Mammary epithelial cell (primary cell): ENCODE measurements around the gene CEP162.

Source experiments
- EZH2 ChIP-seq: IDR thresholded peaks from 2 replicates; pipeline ENCODE4 v1.6.1; 2012; ENCODE audit warnings: low read length, inconsistent platforms, borderline replicate concordance
- TF ChIP-seq, protein P1 (sequence below), 2 donors: IDR thresholded peaks in 1 of 2; conservative IDR thresholded peaks in 1 of 2; 2 replicates each; pipeline ENCODE4 v1.5.1; 2011 to 2012; ENCODE audit warnings: inconsistent platforms in 2 of 2, low read length in 2 of 2, mild to moderate bottlenecking in 2 of 2, control low read depth in 1 of 2, low read depth in 1 of 2; ENCODE audit not compliant: insufficient read depth in 1 of 2; ENCODE audit errors: extremely low read depth in 1 of 2

DNA sequence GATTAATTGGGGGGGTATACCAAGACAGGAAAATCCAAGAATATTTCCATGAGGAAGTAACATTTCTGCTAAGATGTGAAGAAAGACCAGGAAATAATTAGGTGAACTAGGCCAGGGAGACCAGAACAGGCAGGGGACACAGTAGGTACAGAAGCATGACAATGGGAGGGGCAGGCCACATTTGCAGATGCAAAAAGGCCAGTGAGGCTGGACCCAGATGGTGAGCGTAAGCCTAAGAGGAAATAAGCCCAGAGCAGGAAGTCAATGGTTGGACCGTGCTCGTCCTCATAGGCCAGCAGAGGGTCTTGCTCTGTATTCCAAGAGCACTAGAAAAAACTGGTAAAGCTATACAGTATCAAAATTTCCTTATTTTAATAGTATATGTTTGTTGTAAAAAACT, 9.4 kb downstream of the CEP162 start:
- TF ChIP-seq, protein P1, sequence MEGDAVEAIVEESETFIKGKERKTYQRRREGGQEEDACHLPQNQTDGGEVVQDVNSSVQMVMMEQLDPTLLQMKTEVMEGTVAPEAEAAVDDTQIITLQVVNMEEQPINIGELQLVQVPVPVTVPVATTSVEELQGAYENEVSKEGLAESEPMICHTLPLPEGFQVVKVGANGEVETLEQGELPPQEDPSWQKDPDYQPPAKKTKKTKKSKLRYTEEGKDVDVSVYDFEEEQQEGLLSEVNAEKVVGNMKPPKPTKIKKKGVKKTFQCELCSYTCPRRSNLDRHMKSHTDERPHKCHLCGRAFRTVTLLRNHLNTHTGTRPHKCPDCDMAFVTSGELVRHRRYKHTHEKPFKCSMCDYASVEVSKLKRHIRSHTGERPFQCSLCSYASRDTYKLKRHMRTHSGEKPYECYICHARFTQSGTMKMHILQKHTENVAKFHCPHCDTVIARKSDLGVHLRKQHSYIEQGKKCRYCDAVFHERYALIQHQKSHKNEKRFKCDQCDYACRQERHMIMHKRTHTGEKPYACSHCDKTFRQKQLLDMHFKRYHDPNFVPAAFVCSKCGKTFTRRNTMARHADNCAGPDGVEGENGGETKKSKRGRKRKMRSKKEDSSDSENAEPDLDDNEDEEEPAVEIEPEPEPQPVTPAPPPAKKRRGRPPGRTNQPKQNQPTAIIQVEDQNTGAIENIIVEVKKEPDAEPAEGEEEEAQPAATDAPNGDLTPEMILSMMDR (conservative IDR thresholded peaks at IDR 0.05 in 1 of 2, IDR thresholded peaks at IDR 0.05 in 1 of 2; ENCODE audit: extremely low read depth in 1 of 2, insufficient read depth in 1 of 2, low read depth in 1 of 2, low read length in 2 of 2), result no peak
- TF ChIP-seq EZH2, result no peak
